OCI-LY1 (cell line): Measurements from ENCODE around the gene ZNF491.

Source experiments
- CTCF ChIP-seq: fragments of 200-600 bp; sonication (generic), shearing (Covaris generic); IDR thresholded peaks from 2 replicates; pipeline ENCODE4 v1.5.1; 2017; ENCODE audit warnings: mild to moderate bottlenecking, antibody characterized with exemption, low read length, moderate library complexity, mixed read lengths
- EZH2 ChIP-seq: fragments of 200-600 bp; sonication (generic), shearing (Covaris generic); IDR thresholded peaks from 2 replicates; pipeline ENCODE4 v1.8.0; 2017; ENCODE audit warnings: borderline replicate concordance, mixed run types, mild to moderate bottlenecking, antibody characterized with exemption, low read length, moderate library complexity, mixed read lengths

GRCh38 chr19:11754663-11755062 lies 43.7 kb upstream of the ZNF491 start:
- TF ChIP-seq CTCF (no peak), EZH2 (no peak)
